NCI-H2196 (cell line): Measurements from ENCODE around the gene PTPN12.
"Not testable (repeated sequence)": the region's sequence is repeated elsewhere in the genome, so short reads cannot be mapped to it uniquely, and the experiment has no call there.

Experiments used
- DNase-seq: peaks from one replicate; lab custom pipeline; 2025; ENCODE audit not compliant: unreplicated experiment; lab: John Stamatoyannopoulos, UW

Gene PTPN12

DNA sequence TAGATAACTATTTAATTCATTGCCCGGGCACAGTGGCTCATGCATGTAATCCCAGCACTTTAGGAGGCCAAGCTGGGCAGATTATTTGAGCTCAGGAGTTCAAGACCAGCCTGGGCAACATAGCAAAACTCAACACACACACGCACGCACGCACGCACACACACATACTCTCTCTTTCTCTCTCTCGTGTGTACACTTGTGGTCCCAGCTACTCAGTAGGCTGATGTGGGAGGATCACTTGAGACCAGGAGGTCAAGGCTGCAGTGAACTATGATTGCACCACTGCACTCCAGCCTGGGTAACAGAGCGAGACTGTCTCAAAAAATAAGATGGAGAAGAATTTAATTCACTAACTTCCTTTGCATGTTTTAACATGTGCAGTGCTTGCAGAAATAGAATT, 38.1 kb downstream of the PTPN12 start:
- DNase-seq = no peak

- no peak for DNase-seq
These were observed 39.8 kb downstream of the PTPN12 start for GRCh38 chr7:77576856-77577255.

GRCh38 chr7:77579797-77580196, 42.7 kb downstream of the PTPN12 start:
- DNase-seq = no peak

DNA sequence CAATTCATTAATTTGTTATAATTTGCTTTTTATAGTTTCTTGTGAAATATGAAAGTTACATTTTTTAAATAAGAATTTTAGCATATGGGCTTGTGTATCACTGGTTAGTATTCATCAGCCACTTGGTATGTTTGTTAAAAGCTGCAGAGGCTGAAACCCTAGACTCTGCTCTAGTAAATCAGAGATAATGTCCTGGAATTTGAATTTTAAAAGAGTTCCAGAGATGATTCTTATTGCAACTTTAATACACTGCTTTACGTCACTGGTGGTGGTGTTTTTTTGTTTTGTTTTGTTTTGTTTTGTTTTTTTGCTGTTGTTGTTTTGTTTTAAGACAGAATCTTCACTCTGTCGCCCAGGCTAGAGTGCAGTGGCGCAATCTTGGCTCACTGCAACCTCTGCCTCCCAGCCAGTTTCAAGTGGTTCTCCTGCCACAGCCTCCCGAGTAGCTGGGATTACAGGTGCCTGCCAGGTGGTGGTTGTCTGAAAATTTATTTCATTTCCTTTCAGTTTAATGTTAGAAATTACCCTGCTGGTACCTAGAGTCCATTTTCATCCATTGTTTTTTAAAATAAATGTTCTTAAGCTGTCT, 43.8 kb downstream of the PTPN12 start:
- DNase-seq = peak; percentile 49

GRCh38 chr7:77587272-77587671, 50.2 kb downstream of the PTPN12 start:
- no peak for DNase-seq

GRCh38 chr7:77600952-77601351, 63.9 kb downstream of the PTPN12 start:
- DNase-seq = no peak

GRCh38 chr7:77606562-77606961, 69.5 kb downstream of the PTPN12 start:
- no peak for DNase-seq

DNA sequence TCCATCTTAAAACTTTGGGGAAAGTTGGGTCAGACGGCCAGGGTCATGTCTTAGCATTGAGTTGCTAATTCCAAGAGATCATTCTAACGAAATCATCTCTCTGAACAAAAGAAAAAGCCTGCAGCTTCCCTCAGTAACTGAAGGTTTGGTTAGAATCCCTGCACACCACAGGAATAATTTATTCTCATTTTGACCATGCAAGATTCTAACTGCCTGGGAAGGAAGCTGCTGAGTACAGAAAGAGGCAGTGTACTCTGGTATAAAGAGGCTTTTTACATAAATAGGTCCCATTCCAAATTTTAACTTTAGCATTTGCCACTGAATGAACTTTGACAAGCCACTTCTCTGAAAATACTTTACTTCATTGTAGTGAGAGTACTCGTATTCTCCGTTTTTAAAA, 82.2 kb downstream of the PTPN12 start:
- DNase-seq = no peak

- DNase-seq = no peak
These were observed 89.7 kb downstream of the PTPN12 start for GRCh38 chr7:77626586-77627308.

DNA sequence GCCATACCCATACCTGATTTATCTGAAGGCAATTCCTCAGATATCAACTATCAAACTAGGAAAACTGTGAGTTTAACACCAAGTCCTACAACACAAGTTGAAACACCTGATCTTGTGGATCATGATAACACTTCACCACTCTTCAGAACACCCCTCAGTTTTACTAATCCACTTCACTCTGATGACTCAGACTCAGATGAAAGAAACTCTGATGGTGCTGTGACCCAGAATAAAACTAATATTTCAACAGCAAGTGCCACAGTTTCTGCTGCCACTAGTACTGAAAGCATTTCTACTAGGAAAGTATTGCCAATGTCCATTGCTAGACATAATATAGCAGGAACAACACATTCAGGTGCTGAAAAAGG, 90.2 kb downstream of the PTPN12 start:
- DNase-seq = no peak

- no peak for DNase-seq
These were observed 92.7 kb downstream of the PTPN12 start for GRCh38 chr7:77629797-77630196.

DNA sequence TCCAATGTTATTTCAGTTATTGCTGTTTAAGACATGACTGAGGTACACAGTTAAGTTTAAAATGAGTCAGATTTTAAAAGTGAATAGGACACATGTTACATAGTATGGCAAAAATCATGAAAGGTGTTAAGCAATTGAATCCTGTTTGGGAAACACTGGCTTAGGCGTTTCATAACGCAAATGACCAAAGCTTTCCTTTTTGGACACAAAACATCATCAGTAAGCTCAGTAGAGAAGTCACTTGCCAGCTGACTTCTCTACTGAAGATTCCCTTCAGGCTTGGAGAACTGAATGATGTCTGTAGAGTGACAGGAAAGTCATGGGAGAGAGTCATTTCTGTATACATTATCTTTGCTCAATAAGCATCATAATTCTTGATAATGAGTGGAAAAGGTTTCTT, 94.7 kb downstream of the PTPN12 start:
- DNase-seq = no peak

DNA sequence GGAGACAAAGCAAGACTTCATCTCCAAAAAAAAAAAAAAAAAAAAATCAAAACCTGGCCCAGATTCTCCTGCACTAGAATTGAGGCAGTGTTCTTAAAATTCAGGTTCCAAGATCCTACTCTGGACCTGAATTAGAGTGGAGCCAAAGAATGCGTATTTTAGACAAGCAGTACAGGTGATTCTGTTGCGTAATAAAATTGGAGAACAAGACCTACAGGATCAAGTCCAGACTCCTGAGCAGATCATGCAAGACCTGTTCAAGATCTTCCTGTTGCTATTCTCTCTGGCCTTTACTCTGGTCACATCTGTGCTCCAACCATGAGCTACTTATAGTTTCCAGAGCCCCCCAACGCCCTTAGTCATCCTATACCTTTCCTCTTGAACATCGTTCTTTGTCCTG, 107.7 kb downstream of the PTPN12 start:
- DNase-seq = no peak

DNA sequence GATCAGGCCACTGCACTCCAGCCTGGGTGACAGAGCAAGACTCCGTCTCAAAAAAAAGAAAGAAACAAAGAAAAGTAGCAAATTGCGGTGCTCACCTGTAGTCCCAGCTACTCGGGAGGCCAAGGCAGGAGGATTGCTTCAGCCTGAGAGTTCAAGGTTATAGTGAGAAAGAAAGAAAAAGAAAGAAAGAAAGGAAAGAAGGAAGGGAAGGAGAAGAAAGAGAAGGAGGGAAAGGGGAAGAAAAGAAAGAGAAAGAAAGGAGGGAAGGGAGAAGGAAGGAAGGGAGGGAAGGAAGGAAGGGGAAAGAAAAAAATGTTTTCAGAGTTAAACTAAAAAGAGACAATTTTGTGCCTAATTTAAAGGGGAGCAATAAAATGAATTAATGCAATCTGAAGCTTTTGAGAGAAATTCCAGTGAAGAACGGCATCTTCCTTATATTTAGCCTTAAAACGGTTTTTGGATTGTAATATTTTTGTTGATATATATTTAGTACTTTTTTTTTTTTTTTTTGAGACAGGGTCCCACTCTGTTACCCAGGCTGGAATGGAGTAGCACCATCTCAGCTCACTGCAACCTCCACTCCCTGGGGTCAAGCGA, 111.7 kb downstream of the PTPN12 start:
- DNase-seq = no peak

- no peak for DNase-seq
These were observed 112.7 kb downstream of the PTPN12 start for GRCh38 chr7:77649716-77650349.

GRCh38 chr7:77651575-77652162, 114.6 kb downstream of the PTPN12 start:
- peak; percentile 53 for DNase-seq

GRCh38 chr7:77652826-77653225, 115.7 kb downstream of the PTPN12 start:
- DNase-seq = not testable (repeated sequence)

- DNase-seq = no peak
These were observed 116.5 kb downstream of the PTPN12 start for GRCh38 chr7:77653572-77653971.

- no peak for DNase-seq
These were observed 118.3 kb downstream of the PTPN12 start for GRCh38 chr7:77655356-77655755.

DNA sequence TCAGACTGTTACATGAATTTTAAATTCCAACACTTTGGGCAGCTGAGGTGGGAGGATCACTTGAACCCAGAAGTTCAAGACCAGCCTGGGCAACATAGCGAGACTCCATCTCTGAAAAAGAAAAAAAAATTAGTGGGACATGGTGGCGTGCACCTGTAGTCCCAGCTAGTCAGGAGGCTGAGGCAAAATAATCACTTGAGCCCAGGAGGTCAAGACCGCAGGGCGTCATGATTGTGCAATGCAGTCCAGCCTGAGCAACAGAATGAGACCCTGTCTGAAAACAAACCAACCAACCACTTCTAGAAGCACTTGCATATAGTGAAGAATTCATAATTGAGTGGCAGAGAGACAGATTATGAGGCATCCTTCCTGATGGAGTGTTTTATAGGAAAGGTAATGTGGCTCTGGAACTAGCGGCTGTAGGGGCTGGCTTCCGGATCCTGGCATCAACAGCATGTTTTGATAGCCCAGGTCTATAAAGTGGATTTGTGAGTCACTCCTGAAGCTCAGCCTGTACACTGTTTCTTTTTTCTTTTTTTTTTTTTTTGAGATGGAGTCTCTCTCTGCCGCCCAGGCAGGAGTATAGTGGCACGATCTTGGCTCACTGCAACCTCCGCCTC, 118.9 kb downstream of the PTPN12 start:
- no peak for DNase-seq
